ENCODE measurements around the gene SMAD6. TPM values are rescaled to one million over a fixed set of nuclear protein-coding genes. Genes with fewer than 3 reads are reported as not detected.

The SMAD6 gene
- total and polyA plus RNA-seq, 2 of the 4 experiments (the other 2 are of a cell fraction) = 4.8 to 8.5 TPM

- intact Hi-C loops (cut with micrococcal nuclease) (loop anchor here (5.0 kb wide), 2 partner anchors 81 to 166 kb away; no protein-coding TSS in a partner anchor), dilution Hi-C loops (cut with HindIII; ENCODE audit: low sequenced_read_pairs, unreplicated experiment) (no loop called here), in situ Hi-C loops (cut with MboI; ENCODE audit: low sequenced_read_pairs) (no loop called here)
- Histone ChIP-seq H3K9me3 (ENCODE audit: control insufficient read depth, insufficient read depth, low read length) (no peaks in the 10 kb centered on the region), H3K27ac (ENCODE audit: insufficient read depth, low read length) (no peak overlapping the region), H3K23ac (ENCODE audit: low read depth, low read length) (no peak overlapping the region), H2BK15ac (ENCODE audit: low read depth, low read length) (no peak overlapping the region), H3K27me3 (ENCODE audit: control insufficient read depth, insufficient read depth, low read length) (no peaks in the 10 kb centered on the region), H4K5ac (ENCODE audit: low read depth, low read length) (no peak overlapping the region), H2AK9ac (replicated peaks; ENCODE audit: low read depth, low read length, poor library complexity) (no peak overlapping the region), H2BK120ac (ENCODE audit: low read depth, low read length) (peak overlapping the region; percentile 75), H4K20me1 (ENCODE audit: insufficient read depth, low read length) (no peaks in the 10 kb centered on the region), H3K4me2 (ENCODE audit: low read depth, low read length) (no peak overlapping the region), H4K91ac (ENCODE audit: insufficient read depth, low read depth, low read length) (peak overlapping the region; percentile 9; the same call in 1 of the 2 replicates), H3K79me1 (ENCODE audit: low read depth in 1 of 2, low read length in 2 of 2) (peaks cover 5 to 34% of the 10 kb centered on the region in 2 experiments; a peak in 3 of 4 replicates), H3K4me3 (ENCODE audit: insufficient read depth, low read depth, low read length) (no peak overlapping the region), H4K8ac (ENCODE audit: low read depth in 2 of 2, low read length in 2 of 2) (peak overlapping the region in 1 of 2 experiments; percentile 31; a peak in 1 of 4 replicates), H3K14ac (replicated peaks; ENCODE audit: low read depth, low read length) (no peak overlapping the region), H3K56ac (ENCODE audit: extremely low read depth, insufficient read depth, low read length) (no peak overlapping the region), H2AK5ac (ENCODE audit: low read depth, low read length) (peak overlapping the region; percentile 52; the same call in 1 of the 2 replicates), H3K9ac (ENCODE audit: low read depth, low read length) (no peak overlapping the region), H3K9me1 (ENCODE audit: insufficient read depth, low read length) (peaks cover 50% of the 10 kb centered on the region), H2BK20ac (ENCODE audit: low read depth, low read length) (peak overlapping the region; percentile 61; the same call in 1 of the 2 replicates), H3K4me1 (ENCODE audit: control insufficient read depth, insufficient read depth, low read length) (peaks cover 51% of the 10 kb centered on the region), H2AFZ (replicated peaks; ENCODE audit: low read length, poor library complexity) (no peak overlapping the region), H3K4ac (ENCODE audit: low read depth, low read length) (peak overlapping the region; percentile 45; the same call in 1 of the 2 replicates), H3K18ac (ENCODE audit: low read depth, low read length) (no peak overlapping the region), H3K36me3 (ENCODE audit: control insufficient read depth, insufficient read depth, low read length) (0 out of 2 replicates have a peak, but pooled peaks cover 1% of the 10 kb centered on the region), H2BK5ac (ENCODE audit: low read depth, low read length, poor library complexity, severe bottlenecking) (no peak overlapping the region)
- WGBS, 2 experiments (ENCODE audit: extremely low coverage in 2 of 2, insufficient read length in 1 of 2) = no CpG with 5 or more reads among the region's 4 CpGs
- ChIA-PET POLR2A (ENCODE audit: unreplicated experiment) (no interaction called here), CTCF (no interaction called here)
- no peak for ATAC-seq (ENCODE audit: low read depth)
- no peak for TF ChIP-seq CTCF (conservative IDR thresholded peaks at IDR 0.05; ENCODE audit: low read depth, low read length)
- no peak for TF ChIP-seq RCOR1 (IDR thresholded peaks at IDR 0.05; ENCODE audit: insufficient replicate concordance, low read length)
- no peak for TF ChIP-seq MXI1 (IDR thresholded peaks at IDR 0.05; ENCODE audit: borderline replicate concordance, low read depth, low read length)
- TF ChIP-seq RAD21 (IDR thresholded peaks at IDR 0.05; ENCODE audit: low read length) = no peak
- TF ChIP-seq CEBPB (IDR thresholded peaks at IDR 0.05; ENCODE audit: low read depth, low read length) = no peak
- no peak for TF ChIP-seq MAFK (IDR thresholded peaks at IDR 0.05; ENCODE audit: low read depth, low read length)
- no peak for TF ChIP-seq USF2 (IDR thresholded peaks at IDR 0.05; ENCODE audit: low read depth, low read length)
- no peak for TF ChIP-seq NFE2L2 (IDR thresholded peaks at IDR 0.05; ENCODE audit: low read depth, low read length)
- no peak for TF ChIP-seq RFX5 (IDR thresholded peaks at IDR 0.05; ENCODE audit: low read depth, low read length)
- TF ChIP-seq BHLHE40 (IDR thresholded peaks at IDR 0.05; ENCODE audit: low read depth, low read length) = no peak
- no peak for TF ChIP-seq ELK1 (IDR thresholded peaks at IDR 0.05; ENCODE audit: borderline replicate concordance, low read depth, low read length)
- TF ChIP-seq MAZ (IDR thresholded peaks at IDR 0.05; ENCODE audit: borderline replicate concordance, low read depth, low read length) = no peak
- no peak for TF ChIP-seq CHD1 (IDR thresholded peaks at IDR 0.05; ENCODE audit: low read depth, low read length)
- BruUV-seq (replicated peaks) = no TSS peak
- no peak for DNase-seq
Measured at GRCh38 chr15:66788024-66788423, 86.0 kb downstream of the SMAD6 start.

Measured in IMR-90 (cell line).